DMS114 treated with DMSO at 0.1 percent for 48 hours (cell line): ENCODE data around the gene TSPY10.
"Not testable (repeated sequence)": the region's sequence is repeated elsewhere in the genome, so short reads cannot be mapped to it uniquely, and the experiment has no call there.

Experiments used
- DNase-seq: peaks from one replicate; lab custom pipeline; 2025; ENCODE audit not compliant: unreplicated experiment; lab: John Stamatoyannopoulos, UW

Gene TSPY10

GRCh38 chrY:9527580-9527979 is at the start of gene TSPY10:
Gene TSPY10 (plus strand): TSS chrY:9527880. CDS start chrY:9527926, 46 bp downstream.
- DNase-seq: not testable (repeated sequence)

- DNase-seq: not testable (repeated sequence)
These were observed 40.7 kb upstream of the TSPY10 start, which contains the start of gene TSPY9 for GRCh38 chrY:9486967-9487366. Gene TSPY9 (plus strand): TSS chrY:9487267. CDS start chrY:9487313, 46 bp downstream.

- DNase-seq: not testable (repeated sequence)
These were observed 23.3 kb upstream of the TSPY10 start for GRCh38 chrY:9504396-9504795.

GRCh38 chrY:9516287-9516686 is 11.4 kb upstream of the TSPY10 start:
- DNase-seq: not testable (repeated sequence)
